Measurements from ENCODE around the gene APOC3.

GRCh38 chr11:116842117-116842516 lies 12.4 kb downstream of the APOC3 start:
- no peak for TF ChIP-seq EZH2 (IDR thresholded peaks at IDR 0.05; ENCODE audit: low read length)
- TF ChIP-seq CTCF (optimal IDR thresholded peaks at IDR 0.05 in 1 of 3, IDR thresholded peaks at IDR 0.05 in 1 of 3, conservative IDR thresholded peaks at IDR 0.05 in 1 of 3; ENCODE audit: extremely low read depth in 1 of 3, insufficient read depth in 2 of 3, low read length in 3 of 3) = no peak

All from keratinocyte (primary cell).